DMS153 treated with DMSO at 0.1 percent for 48 hours (cell line): ENCODE results near the gene PLS3.

Experiments used
- DNase-seq: peaks from one replicate; lab custom pipeline; 2025; ENCODE audit not compliant: unreplicated experiment; lab: John Stamatoyannopoulos, UW

The PLS3 gene

GRCh38 chrX:115687595-115687994 lies 126.6 kb downstream of the PLS3 start:
- DNase-seq: no peak

GRCh38 chrX:115689931-115690330 lies 129.0 kb downstream of the PLS3 start:
- DNase-seq: no peak

- DNase-seq: no peak
Measured at GRCh38 chrX:115690511-115691216, 129.7 kb downstream of the PLS3 start.

DNA sequence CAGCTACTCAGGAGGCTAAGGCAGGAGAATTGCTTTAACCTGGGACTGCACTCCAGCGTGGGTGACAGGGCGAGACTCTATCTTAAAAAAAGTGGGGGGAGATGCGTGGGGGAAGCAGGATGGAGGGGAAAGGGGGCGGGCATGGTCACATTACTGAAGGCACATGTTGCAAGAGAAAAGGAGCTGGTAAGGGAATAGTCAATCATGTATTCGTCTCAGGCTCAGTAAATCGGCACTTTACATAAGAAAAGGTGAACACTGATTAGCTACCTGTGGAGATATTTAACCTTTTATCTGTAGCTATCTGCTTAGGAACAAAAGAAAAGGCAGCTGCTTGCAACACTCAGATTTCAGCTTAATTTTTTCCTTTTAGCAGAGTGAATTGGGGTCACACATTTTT lies 132.5 kb downstream of the PLS3 start:
- DNase-seq: no peak

GRCh38 chrX:115694028-115694427 lies 133.1 kb downstream of the PLS3 start:
- DNase-seq: no peak

DNA sequence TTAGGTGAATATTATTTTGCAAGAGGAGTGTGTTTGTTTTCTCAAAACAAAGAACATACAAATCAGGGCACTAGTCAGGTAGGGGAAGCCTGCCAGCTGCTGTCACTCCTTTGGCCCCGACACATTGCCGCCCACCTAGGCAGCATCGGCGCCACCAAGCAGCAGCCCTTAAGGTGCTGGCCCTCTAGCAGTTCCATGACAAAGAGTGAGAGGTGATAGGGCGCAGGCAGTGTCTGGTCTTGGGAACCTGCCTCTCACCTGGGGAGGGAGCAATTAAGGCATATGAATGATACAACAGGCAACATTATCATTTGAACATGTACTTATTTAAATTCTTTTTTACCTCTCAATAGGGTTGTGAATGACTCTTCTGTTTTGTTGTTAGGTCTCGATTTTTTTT lies 135.1 kb downstream of the PLS3 start:
- no peak for DNase-seq

- DNase-seq: no peak
Measured at GRCh38 chrX:115696939-115697338, 136.0 kb downstream of the PLS3 start.

- DNase-seq: no peak
Measured at GRCh38 chrX:115697806-115698205, 136.8 kb downstream of the PLS3 start.
